H1 (cell line): ENCODE data around the gene COMMD1.

Experiments used
- CEBPB ChIP-seq: IDR thresholded peaks from 2 replicates; pipeline ENCODE4 v1.6.1; 2012; ENCODE audit warnings: low read depth, low read length
- EP300 ChIP-seq, 2 experiments: IDR thresholded peaks; 1 replicate in 1 of 2; 2 replicates in 1 of 2; pipeline ENCODE4 v1.6.1; 2011 to 2012; ENCODE audit warnings: low read depth in 2 of 2, low read length in 2 of 2, mild to moderate bottlenecking in 2 of 2, borderline replicate concordance in 1 of 2, inconsistent platforms in 1 of 2, moderate library complexity in 1 of 2
- EZH2 ChIP-seq: fragments of 200-600 bp; sonication (generic); IDR thresholded peaks from 2 replicates; pipeline ENCODE4 v1.7.1; 2012; ENCODE audit warnings: low read depth, mild to moderate bottlenecking, moderate library complexity, low read length, inconsistent platforms; ENCODE audit not compliant: severe bottlenecking
- HDAC6 ChIP-seq: IDR thresholded peaks from one replicate; pipeline ENCODE4 v1.7.1; 2012; ENCODE audit warnings: low read depth, mild to moderate bottlenecking, inconsistent platforms, low read length, moderate library complexity
- KDM1A ChIP-seq: fragments of 200-600, 300-600 bp; sonication (generic); IDR thresholded peaks from 2 replicates; pipeline ENCODE4 v1.7.1; 2016; ENCODE audit warnings: mild to moderate bottlenecking, low read length, borderline replicate concordance
- POLR2AphosphoS5 ChIP-seq: IDR thresholded peaks from 2 replicates; pipeline ENCODE4 v1.6.1; 2011; ENCODE audit warnings: low read depth, low read length
- RAD21 ChIP-seq, 2 experiments: IDR thresholded peaks in 1 of 2; conservative IDR thresholded peaks in 1 of 2; 2 replicates each; pipeline ENCODE4 v1.6.1; 2011; ENCODE audit warnings: low read depth in 2 of 2, low read length in 2 of 2, improper control_type of control experiment in 1 of 2, inconsistent platforms in 1 of 2, mild to moderate bottlenecking in 1 of 2, moderate library complexity in 1 of 2
- RXRA ChIP-seq: IDR thresholded peaks from 2 replicates; pipeline ENCODE4 v1.6.1; 2011; ENCODE audit warnings: low read depth, mild to moderate bottlenecking, low read length, moderate library complexity; ENCODE audit not compliant: insufficient read depth
- SIX5 ChIP-seq: IDR thresholded peaks from 2 replicates; pipeline ENCODE4 v1.6.1; 2011; ENCODE audit warnings: mild to moderate bottlenecking, low read depth, low read length
- TEAD4 ChIP-seq: IDR thresholded peaks from 2 replicates; pipeline ENCODE4 v1.6.1; 2012; ENCODE audit warnings: low read depth, low read length, inconsistent platforms, mixed read lengths
- TF ChIP-seq, protein P1 (sequence below), 3 experiments: IDR thresholded peaks; 1 replicate in 2 of 3; 2 replicates in 1 of 3; pipeline versions ENCODE4 v1.5.1 to v1.6.1; 2011; ENCODE audit warnings: low read length in 3 of 3, mild to moderate bottlenecking in 3 of 3, inconsistent platforms in 2 of 3, low read depth in 1 of 3, moderate library complexity in 1 of 3; ENCODE audit not compliant: insufficient read depth in 1 of 3; ENCODE audit errors: control extremely low read depth in 1 of 3

DNA sequence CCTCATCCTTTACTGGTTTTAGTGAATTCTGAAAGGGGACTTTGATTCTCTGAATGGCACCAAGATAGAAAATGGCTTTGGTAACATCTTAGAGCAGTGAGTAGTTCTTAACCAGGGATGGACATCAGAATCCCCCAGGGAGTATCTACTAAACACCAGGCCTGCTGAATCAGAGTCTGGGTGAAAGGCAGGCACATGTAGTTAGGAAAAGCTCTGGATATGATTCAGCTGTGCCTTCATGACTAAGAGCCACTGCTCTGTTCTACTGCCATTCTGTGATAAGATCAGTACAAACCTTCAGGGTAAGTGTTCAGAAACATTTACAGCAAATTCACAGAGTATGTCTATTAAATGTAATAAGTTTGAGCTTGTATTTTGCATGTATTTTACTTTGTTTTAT, 244.2 kb downstream of the COMMD1 start:
- TF ChIP-seq POLR2AphosphoS5 (no peak), CEBPB (no peak), RAD21 (IDR thresholded peaks at IDR 0.05 in 1 of 2, conservative IDR thresholded peaks at IDR 0.05 in 1 of 2; ENCODE audit: low read depth in 2 of 2, low read length in 2 of 2) (no peak), EP300 (IDR thresholded peaks at IDR 0.05; ENCODE audit: borderline replicate concordance in 1 of 2, low read depth in 2 of 2, low read length in 2 of 2) (no peak), SIX5 (no peak), KDM1A (no peak), RXRA (no peak), TEAD4 (no peak), HDAC6 (no peak), EZH2 (no peak)
- TF ChIP-seq, protein P1, sequence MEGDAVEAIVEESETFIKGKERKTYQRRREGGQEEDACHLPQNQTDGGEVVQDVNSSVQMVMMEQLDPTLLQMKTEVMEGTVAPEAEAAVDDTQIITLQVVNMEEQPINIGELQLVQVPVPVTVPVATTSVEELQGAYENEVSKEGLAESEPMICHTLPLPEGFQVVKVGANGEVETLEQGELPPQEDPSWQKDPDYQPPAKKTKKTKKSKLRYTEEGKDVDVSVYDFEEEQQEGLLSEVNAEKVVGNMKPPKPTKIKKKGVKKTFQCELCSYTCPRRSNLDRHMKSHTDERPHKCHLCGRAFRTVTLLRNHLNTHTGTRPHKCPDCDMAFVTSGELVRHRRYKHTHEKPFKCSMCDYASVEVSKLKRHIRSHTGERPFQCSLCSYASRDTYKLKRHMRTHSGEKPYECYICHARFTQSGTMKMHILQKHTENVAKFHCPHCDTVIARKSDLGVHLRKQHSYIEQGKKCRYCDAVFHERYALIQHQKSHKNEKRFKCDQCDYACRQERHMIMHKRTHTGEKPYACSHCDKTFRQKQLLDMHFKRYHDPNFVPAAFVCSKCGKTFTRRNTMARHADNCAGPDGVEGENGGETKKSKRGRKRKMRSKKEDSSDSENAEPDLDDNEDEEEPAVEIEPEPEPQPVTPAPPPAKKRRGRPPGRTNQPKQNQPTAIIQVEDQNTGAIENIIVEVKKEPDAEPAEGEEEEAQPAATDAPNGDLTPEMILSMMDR (IDR thresholded peaks at IDR 0.05; ENCODE audit: control extremely low read depth in 1 of 3, insufficient read depth in 1 of 3, low read depth in 1 of 3, low read length in 3 of 3) = no peak
